GM18868 (cell line): ENCODE results near the gene ALDH9A1.
"Not testable (repeated sequence)": the region's sequence is repeated elsewhere in the genome, so short reads cannot be mapped to it uniquely, and the experiment has no call there.

Experiments used
- ATAC-seq: cut with Tn5 transposase; IDR thresholded peaks from one replicate; pipeline ENCODE4 v1.9.1; 2021; ENCODE audit warnings: mild to moderate bottlenecking, moderate library complexity; ENCODE audit not compliant: unreplicated experiment

ALDH9A1 gene

GRCh38 chr1:165647517-165647916 lies 50.8 kb downstream of the ALDH9A1 start:
- ATAC-seq, result no peak

DNA sequence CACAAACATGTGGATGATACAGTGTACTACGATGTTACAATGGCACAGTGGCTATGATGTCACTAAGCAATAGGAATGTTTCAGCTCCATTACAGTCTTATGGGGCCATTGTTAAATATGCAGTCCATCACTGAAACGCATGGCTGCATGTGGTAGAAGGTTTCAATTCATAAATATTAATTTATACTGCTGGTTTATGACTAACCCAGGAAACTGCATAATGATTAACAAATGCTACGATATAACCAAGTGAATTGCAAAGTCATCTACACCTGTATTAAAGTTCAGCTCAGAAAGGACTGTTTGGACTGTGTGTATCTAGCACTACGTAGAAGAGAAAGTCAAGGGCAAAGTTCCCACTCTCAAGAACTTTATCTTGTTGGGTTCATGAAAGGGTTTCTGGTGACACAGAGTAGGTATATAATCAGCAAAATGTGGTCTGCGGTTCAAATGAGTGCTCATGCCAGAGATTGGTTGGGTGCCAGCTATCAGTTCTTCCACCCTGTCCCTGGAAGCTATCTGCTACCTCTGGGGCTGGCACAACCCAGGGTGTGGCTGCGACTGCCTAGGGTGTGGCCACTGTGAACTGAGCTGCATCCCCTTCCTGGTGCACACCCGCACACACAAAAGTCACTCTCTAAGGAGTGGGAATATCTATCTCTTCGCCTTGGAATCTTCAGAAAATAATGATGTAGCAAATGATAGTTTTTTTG lies 52.6 kb downstream of the ALDH9A1 start:
- no peak for ATAC-seq

DNA sequence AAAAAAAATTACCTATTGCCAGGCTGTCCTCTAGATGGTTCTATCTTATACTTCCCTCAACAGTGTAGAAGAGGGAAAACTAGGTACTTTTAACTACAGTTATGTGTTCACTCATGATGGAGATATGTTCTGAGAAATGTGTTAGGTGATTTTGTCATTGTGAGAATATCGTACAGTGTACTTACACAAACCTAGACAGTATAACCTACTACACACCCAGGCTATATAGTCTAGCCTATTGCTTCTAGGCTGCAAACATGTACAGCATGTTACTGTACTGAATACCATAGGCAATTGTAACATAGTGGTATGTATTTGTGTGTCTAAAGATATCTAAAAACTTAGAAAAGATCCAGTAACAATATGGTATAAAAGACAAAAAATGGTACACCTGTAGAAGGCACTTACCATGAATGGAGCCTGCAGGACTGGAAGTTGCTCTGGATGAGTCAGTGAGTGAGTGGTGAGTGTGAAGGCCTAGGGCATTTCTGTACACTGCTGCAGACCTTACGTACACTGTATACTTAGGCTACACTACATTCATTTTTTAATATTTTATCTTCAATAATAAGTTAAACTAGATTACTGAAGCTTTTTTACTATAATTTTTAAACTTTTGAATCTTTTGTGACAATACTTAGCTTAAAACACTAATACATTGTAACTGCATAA lies 54.2 kb downstream of the ALDH9A1 start:
- ATAC-seq, result no peak

GRCh38 chr1:165641231-165641987 lies 57.0 kb downstream of the ALDH9A1 start:
- no peak for ATAC-seq

GRCh38 chr1:165639821-165640623 lies 58.3 kb downstream of the ALDH9A1 start:
- peak; percentile 34 for ATAC-seq

GRCh38 chr1:165638211-165638610 lies 60.2 kb downstream of the ALDH9A1 start:
- ATAC-seq, result not testable (repeated sequence)

- ATAC-seq, result no peak
Measured at GRCh38 chr1:165637427-165637826, 60.9 kb downstream of the ALDH9A1 start.

DNA sequence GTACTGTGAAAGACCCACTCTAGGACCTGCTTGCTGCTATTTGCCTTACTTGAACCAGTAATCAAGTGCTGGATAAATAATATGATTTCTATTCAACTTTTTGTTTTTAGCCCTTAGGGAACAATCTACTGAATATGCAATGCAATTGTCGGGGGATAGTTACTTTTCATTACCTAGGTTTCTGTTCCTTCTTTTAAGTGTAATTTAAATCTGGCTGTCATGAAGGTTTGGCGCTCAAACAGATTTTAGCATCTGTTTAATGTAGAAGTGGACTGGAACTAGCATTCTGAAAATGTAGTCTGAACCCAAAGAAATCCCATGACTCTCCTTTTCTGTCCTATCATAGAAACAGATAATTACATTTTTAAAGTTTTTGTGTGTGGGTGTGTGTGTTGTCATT lies 62.5 kb downstream of the ALDH9A1 start:
- no peak for ATAC-seq

- no peak for ATAC-seq
Measured at GRCh38 chr1:165635329-165635728, 63.0 kb downstream of the ALDH9A1 start.

DNA sequence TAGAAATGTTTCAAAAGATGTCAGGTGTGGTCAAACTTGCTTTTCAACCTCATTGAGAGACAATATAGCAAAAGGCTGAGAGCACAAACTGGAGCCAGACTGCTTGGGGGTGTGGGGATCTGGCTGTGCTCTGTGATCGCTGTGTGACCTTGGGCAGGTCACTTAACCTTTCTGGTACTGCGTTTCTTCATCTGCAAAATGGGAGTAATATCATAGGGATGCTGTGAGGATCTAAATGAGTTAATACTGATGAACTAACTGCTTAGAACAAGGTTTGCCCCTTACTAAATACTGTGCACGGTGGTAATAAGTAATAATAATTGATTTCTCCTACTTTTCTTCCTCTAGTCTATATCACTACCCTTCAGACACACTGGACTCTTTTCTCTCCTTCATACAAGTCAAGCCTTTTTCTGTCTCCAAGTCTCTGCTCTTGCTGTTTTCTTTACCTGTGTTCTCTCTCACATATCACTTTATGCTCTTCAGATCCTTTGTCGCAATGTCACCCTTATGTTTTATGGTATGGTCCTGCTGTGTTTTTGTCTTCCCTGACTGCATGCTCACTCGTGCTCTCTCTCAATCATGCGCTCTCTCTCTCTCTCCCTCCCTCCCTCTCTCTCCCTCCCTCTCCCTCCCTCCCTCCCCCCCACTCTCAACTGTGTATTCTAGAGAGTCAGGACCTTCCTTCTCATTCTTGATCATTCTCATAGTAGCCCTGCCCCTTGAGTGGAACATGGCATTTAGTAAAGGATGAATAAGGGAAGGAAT lies 64.0 kb downstream of the ALDH9A1 start:
- no peak for ATAC-seq

DNA sequence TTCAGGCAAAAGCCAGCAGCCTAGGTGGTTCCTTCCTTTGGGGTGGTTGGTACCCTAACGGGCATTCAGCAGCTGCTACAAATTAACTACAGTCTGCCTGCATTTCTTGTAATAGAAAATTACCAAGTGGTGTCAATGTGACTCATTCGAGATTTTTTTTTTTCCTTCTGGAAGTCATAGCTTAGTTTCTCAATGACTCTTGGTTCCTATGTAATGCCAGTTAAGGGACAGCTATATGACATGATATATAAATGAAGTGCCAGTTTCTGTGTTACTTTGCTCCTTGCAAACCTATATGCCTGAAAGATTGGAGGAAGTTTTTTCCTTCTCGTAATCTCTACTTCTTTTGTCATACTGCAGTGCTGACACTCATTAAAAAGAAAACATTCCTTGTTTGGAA lies 64.7 kb downstream of the ALDH9A1 start:
- no peak for ATAC-seq

DNA sequence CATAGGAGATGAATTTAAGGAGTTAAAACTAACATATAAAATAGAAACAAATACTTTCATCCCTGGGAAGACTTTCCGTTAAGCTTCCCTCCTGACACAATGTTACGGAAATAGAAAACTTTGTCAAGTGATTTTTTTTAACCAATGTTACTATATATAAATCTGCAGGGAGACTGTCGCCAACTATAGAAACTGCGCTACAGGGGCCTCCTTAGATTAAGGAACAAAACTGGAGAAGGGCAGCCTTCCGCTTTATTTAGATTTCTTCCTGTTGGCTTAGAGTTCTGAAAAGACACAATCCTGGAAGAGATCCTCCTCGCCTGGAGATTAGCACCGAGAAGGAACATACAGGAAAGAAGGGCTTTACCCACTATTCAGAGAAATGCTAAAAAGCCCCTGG lies 65.9 kb downstream of the ALDH9A1 start:
- ATAC-seq, result no peak

DNA sequence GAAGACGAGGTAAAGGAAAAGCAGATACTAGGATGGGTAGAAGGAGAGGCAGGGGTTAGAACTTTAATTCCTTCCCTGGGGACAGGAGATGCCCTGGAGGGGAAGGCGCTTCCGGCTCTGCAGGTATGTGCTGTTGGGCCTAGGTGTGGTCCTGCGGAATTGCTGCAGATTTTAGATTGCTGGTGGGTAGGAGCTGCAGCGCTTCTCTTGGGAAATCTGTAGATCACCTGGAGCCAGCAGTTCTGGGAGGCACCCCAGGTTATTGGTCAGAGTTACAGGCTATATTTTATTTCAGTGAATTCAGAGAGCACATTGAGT lies 66.3 kb downstream of the ALDH9A1 start:
- no peak for ATAC-seq

GRCh38 chr1:165631342-165632151 lies 66.8 kb downstream of the ALDH9A1 start:
- peak; percentile 52 for ATAC-seq

GRCh38 chr1:165630629-165631341 lies 67.6 kb downstream of the ALDH9A1 start, which contains the start of gene MGST3:
Gene MGST3 (plus strand): TSS chr1:165631234. CDS start chr1:165649848, 18,614 bp downstream.
- peak; percentile 76 for ATAC-seq

DNA sequence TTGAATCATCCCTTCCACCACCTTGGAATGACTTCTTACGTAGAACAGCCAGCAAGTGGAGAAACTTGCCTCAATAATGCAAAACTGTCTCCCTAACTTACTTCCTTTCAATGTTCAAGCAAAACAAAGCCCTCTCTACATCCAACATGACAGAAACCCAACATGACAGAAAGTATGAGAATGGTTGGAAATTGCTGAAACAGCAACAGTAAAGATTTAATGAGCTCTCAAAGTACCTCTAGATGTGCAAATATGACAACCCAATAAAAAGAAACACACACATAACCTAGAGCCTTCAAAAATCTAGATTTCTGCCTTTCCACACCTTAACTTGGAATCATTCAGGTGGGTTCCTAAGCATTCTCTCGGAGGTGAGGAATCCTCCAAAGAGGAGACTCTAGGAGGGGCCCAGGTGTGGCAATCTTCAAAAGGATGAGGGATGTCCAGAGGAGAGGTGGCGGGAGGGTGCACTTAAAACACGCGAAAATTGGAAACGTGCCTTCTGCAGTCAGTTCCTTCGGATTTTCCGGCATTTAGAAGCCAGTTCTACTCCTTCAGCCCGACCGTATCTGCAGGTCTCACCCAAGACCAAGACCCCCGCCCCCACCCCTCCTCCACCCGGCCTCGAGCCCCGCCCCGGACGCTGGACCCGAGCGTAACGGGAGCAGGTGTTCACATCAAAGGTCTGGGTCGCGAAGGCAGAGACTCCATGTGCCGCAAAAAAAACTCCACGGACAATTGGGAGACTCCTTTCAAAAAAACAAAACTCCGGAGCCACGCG lies 68.3 kb downstream of the ALDH9A1 start:
- peak; percentile 1 for ATAC-seq

GRCh38 chr1:165629151-165629550 lies 69.2 kb downstream of the ALDH9A1 start:
- ATAC-seq, result no peak
